SH-SY5Y (cell line): ENCODE measurements around the gene TMED1.

Source experiments
- GATA2 ChIP-seq: IDR thresholded peaks from 2 replicates; pipeline ENCODE4 v1.6.1; 2011; ENCODE audit warnings: mild to moderate bottlenecking, low read depth, low read length
- GATA3 ChIP-seq: IDR thresholded peaks from 2 replicates; pipeline ENCODE4 v1.6.1; 2011; ENCODE audit warnings: low read depth, mild to moderate bottlenecking, low read length, moderate library complexity

GRCh38 chr19:10829967-10830366 is 6.0 kb downstream of the TMED1 start:
- TF ChIP-seq GATA2 = no peak
- TF ChIP-seq GATA3 = no peak
